Gastroesophageal sphincter (tissue), 3 donors: ENCODE results near the gene RNF32.
"Not testable (repeated sequence)": the region's sequence is repeated elsewhere in the genome, so short reads cannot be mapped to it uniquely, and the experiment has no call there.

Experiments
- EP300 ChIP-seq: sonication (generic); formaldehyde crosslinking; IDR thresholded peaks from one replicate; pipeline ENCODE4 v1.6.1; 2017; ENCODE audit warnings: antibody characterized with exemption, mild to moderate bottlenecking
- POLR2A ChIP-seq, 2 donors: fragments of 450-650 bp; IDR thresholded peaks; one replicate each; pipeline ENCODE4 v1.6.1; 2017; ENCODE audit warnings: antibody characterized with exemption in 2 of 2, mild to moderate bottlenecking in 2 of 2, moderate library complexity in 1 of 2
- TF ChIP-seq, protein P1 (sequence below), 4 experiments: fragments of 200-600 bp in 2 of 4; fragments of 450-650 bp in 2 of 4; sonication (generic) in 1 of 4; IDR thresholded peaks; one replicate each; pipeline ENCODE4 v1.5.1; 2017 to 2019; ENCODE audit warnings: antibody characterized with exemption in 4 of 4, mild to moderate bottlenecking in 2 of 4, moderate library complexity in 2 of 4

DNA sequence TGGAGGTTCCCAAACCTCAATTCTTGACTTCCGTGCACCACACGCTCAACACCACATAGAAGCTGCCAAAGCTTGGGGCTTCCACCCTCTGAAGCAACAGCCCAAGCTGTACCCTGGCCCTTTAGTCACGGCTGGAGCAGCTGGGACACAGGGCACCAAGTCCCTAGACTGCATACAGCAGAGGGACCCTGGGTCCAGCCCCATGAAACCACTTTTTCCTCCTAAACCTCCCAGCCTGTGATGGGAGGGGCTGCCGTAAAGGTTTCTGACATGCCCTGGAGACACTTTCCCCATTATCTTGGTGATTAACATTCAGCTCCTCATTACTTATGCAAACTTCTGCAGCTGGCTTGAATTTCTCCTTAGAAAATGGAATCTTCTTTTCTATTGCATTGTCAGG is 57.9 kb downstream of the RNF32 start:
- TF ChIP-seq, protein P1, sequence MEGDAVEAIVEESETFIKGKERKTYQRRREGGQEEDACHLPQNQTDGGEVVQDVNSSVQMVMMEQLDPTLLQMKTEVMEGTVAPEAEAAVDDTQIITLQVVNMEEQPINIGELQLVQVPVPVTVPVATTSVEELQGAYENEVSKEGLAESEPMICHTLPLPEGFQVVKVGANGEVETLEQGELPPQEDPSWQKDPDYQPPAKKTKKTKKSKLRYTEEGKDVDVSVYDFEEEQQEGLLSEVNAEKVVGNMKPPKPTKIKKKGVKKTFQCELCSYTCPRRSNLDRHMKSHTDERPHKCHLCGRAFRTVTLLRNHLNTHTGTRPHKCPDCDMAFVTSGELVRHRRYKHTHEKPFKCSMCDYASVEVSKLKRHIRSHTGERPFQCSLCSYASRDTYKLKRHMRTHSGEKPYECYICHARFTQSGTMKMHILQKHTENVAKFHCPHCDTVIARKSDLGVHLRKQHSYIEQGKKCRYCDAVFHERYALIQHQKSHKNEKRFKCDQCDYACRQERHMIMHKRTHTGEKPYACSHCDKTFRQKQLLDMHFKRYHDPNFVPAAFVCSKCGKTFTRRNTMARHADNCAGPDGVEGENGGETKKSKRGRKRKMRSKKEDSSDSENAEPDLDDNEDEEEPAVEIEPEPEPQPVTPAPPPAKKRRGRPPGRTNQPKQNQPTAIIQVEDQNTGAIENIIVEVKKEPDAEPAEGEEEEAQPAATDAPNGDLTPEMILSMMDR (IDR thresholded peaks at IDR 0.05): not testable (repeated sequence)
- not testable (repeated sequence) for TF ChIP-seq EP300; POLR2A (IDR thresholded peaks at IDR 0.05)
